CD4-positive, alpha-beta T cell treated with Interferon gamma for 1 hour (primary cell): ENCODE measurements around the gene EPHB1.
"Not testable (repeated sequence)": the region's sequence is repeated elsewhere in the genome, so short reads cannot be mapped to it uniquely, and the experiment has no call there.

Experiments used
- DNase-seq: peaks from one replicate; pipeline ENCODE4 v3.0.0-alpha.2; 2020

EPHB1 gene

GRCh38 chr3:135014566-135014965 lies 219.5 kb downstream of the EPHB1 start:
- no peak for DNase-seq

GRCh38 chr3:135017003-135017893 lies 222.2 kb downstream of the EPHB1 start:
- no peak for DNase-seq

GRCh38 chr3:135018149-135018923 lies 223.3 kb downstream of the EPHB1 start:
- DNase-seq = no peak

GRCh38 chr3:135020181-135020580 lies 225.1 kb downstream of the EPHB1 start:
- no peak for DNase-seq

- no peak for DNase-seq
Observed at GRCh38 chr3:135023996-135024658, 229.1 kb downstream of the EPHB1 start.

- DNase-seq = not testable (repeated sequence)
Observed at GRCh38 chr3:135030768-135031615, 235.9 kb downstream of the EPHB1 start.

GRCh38 chr3:135033737-135034136 lies 238.7 kb downstream of the EPHB1 start:
- no peak for DNase-seq

- DNase-seq = no peak
Observed at GRCh38 chr3:135034291-135034768, 239.3 kb downstream of the EPHB1 start.

- no peak for DNase-seq
Observed at GRCh38 chr3:135034891-135035440, 239.9 kb downstream of the EPHB1 start.

- no peak for DNase-seq
Observed at GRCh38 chr3:135038186-135038585, 243.1 kb downstream of the EPHB1 start.

- not testable (repeated sequence) for DNase-seq
Observed at GRCh38 chr3:135039536-135039935, 244.5 kb downstream of the EPHB1 start.

- DNase-seq = no peak
Observed at GRCh38 chr3:135040321-135041240, 245.5 kb downstream of the EPHB1 start.

GRCh38 chr3:135041601-135042000 lies 246.5 kb downstream of the EPHB1 start:
- DNase-seq = no peak

- DNase-seq = no peak
Observed at GRCh38 chr3:135047061-135047460, 252.0 kb downstream of the EPHB1 start.

- no peak for DNase-seq
Observed at GRCh38 chr3:135050536-135050935, 255.5 kb downstream of the EPHB1 start.

- no peak for DNase-seq
Observed at GRCh38 chr3:135051409-135051973, 256.4 kb downstream of the EPHB1 start.

GRCh38 chr3:135055449-135055848 lies 260.4 kb downstream of the EPHB1 start:
- no peak for DNase-seq

GRCh38 chr3:135056084-135056730 lies 261.1 kb downstream of the EPHB1 start:
- DNase-seq = no peak

- DNase-seq = no peak
Observed at GRCh38 chr3:135056733-135057310, 261.8 kb downstream of the EPHB1 start.

GRCh38 chr3:135057996-135058395 lies 262.9 kb downstream of the EPHB1 start:
- no peak for DNase-seq
